Mucosa of descending colon (tissue), 3 donors: ENCODE measurements around the gene PURA. TPM values are rescaled to one million over a fixed set of nuclear protein-coding genes. Genes with fewer than 3 reads are reported as not detected.

Experiments
- ATAC-seq: fragments of 200-7000 bp; cut with Tn5 transposase; one replicate; pipeline ENCODE4 v1.9.1; 2020; ENCODE audit warnings: mild to moderate bottlenecking, moderate library complexity
- DNase-seq, 3 donors: peaks; one replicate each; pipeline ENCODE4 v3.0.0-alpha.2; 2020
- H3K36me3 ChIP-seq: fragments of 200-600 bp; one replicate; pipeline ENCODE4 v1.8.0; 2021; ENCODE audit warnings: low read depth, mild to moderate bottlenecking
- H3K4me1 ChIP-seq: fragments of 200-600 bp; one replicate; pipeline ENCODE4 v1.8.0; 2021; ENCODE audit warnings: low read depth, mild to moderate bottlenecking
- H3K4me3 ChIP-seq: fragments of 200-600 bp; one replicate; pipeline ENCODE4 v1.8.0; 2021; ENCODE audit warnings: mild to moderate bottlenecking
- H3K9me3 ChIP-seq: fragments of 200-600 bp; one replicate; pipeline ENCODE4 v1.8.0; 2021; ENCODE audit warnings: mild to moderate bottlenecking
- intact Hi-C, 2 donors: fragments of 100-400 bp; cut with DNase I in 1 of 2; cut with micrococcal nuclease in 1 of 2; formaldehyde crosslinking; loops; one replicate each; pipeline versions ENCODE4 v1.11.0 to v1.11.1; 2022; cut with DNase I, micrococcal nuclease
- total RNA-seq, 3 donors: library from RNA; stranded (reverse); fragmentation: NEBNext Ultra II Directional in 2 of 3; extraction: Animal tissue kit (Norgen Biotek cat#: 25700) in 2 of 3; gene quantifications; one replicate each; pipeline versions ENCODE4 v1.2.1 to v1.2.4, GENCODE V29; 2021 to 2023
- TF ChIP-seq, protein P1 (sequence below): fragments of 200-600 bp; IDR thresholded peaks from one replicate; pipeline ENCODE4 v1.8.0; 2022; ENCODE audit warnings: antibody characterized with exemption, mild to moderate bottlenecking
- donor health status: DM: no; HTN: no; CAD: no; lungs with moderate emphysema.
- donor health status: DM: no; HTN: no; CAD: no.
- donor health status: DM: no; HTN: yes; CAD: no.

The PURA gene
- total RNA-seq, 3 donors from 2014 or later: 17.3 to 49.4 (median 18.4) TPM

DNA sequence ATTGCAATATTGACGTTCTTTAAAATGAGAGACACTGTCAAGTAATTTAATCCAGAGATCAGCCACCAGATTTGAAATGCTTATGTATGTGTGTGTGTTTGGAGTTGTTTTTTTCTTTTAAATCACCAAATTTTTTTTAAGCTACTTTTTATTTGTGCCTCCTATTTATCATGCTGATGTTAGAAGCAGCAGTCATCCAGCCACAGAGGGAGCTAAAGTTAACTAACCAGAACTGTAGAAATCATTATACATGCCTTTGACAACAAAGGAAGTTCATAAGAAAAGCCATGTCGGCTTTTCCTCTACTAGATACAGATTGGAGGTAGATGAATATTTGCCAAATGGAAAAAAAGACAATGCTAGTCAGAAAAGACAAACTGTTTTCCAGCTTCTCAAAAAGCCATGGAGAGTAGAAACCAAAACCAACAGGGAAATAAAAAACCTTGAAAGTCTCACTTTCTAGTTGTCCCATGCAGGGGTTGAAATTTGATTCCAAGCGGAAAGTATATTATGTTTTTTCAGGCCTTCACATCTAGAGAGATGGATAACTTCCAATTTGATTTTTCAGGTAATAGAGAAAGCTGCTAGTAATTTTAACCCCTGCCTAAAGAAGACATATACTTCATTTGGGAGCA, 4.5 kb downstream of the PURA start:
- TF ChIP-seq, protein P1, sequence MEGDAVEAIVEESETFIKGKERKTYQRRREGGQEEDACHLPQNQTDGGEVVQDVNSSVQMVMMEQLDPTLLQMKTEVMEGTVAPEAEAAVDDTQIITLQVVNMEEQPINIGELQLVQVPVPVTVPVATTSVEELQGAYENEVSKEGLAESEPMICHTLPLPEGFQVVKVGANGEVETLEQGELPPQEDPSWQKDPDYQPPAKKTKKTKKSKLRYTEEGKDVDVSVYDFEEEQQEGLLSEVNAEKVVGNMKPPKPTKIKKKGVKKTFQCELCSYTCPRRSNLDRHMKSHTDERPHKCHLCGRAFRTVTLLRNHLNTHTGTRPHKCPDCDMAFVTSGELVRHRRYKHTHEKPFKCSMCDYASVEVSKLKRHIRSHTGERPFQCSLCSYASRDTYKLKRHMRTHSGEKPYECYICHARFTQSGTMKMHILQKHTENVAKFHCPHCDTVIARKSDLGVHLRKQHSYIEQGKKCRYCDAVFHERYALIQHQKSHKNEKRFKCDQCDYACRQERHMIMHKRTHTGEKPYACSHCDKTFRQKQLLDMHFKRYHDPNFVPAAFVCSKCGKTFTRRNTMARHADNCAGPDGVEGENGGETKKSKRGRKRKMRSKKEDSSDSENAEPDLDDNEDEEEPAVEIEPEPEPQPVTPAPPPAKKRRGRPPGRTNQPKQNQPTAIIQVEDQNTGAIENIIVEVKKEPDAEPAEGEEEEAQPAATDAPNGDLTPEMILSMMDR: no peak
- intact Hi-C loops: no loop called here
- DNase-seq (no peak), ATAC-seq (no peak)
- no peak overlapping the region for H3K4me3 ChIP-seq
- no peaks in the 10 kb centered on the region for H3K36me3 ChIP-seq
- H3K4me1 ChIP-seq: peaks cover 14% of the 10 kb centered on the region
- no peaks in the 10 kb centered on the region for H3K9me3 ChIP-seq

DNA sequence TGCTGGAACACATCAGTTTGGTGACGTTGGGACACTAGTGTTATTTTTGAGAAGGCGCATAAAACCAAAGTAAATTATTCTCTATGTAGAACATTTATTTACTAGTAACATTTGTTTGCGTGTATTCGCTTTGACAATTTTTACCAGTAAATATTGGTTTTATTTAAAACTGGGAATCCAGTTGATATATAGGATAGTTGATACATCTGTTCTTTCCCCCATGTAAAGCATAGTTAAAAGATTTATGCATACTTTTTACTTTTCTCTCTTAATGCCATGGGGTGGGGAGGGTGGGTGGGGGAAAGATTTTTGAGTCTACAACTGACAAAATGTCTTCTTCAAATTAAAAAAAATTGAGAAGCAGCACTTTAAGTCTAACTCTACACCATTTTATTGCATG, 11.7 kb downstream of the PURA start, which contains the start of gene IGIP:
IGIP (plus strand) TSS at position 301 of the 400 bp plus-strand sequence. CDS start 2,540 bp downstream, outside the sequence.
- no peak for DNase-seq
- TF ChIP-seq, protein P1: no peak
- intact Hi-C loops: no loop called here
- no peak within 1 kb of the TSS for H3K4me3 ChIP-seq
- no peak for ATAC-seq
- H3K9me3 ChIP-seq: no peaks in the 10 kb centered on the region
- H3K4me1 ChIP-seq: no peaks in the 10 kb centered on the region
- H3K36me3 ChIP-seq: no peaks in the 10 kb centered on the region

DNA sequence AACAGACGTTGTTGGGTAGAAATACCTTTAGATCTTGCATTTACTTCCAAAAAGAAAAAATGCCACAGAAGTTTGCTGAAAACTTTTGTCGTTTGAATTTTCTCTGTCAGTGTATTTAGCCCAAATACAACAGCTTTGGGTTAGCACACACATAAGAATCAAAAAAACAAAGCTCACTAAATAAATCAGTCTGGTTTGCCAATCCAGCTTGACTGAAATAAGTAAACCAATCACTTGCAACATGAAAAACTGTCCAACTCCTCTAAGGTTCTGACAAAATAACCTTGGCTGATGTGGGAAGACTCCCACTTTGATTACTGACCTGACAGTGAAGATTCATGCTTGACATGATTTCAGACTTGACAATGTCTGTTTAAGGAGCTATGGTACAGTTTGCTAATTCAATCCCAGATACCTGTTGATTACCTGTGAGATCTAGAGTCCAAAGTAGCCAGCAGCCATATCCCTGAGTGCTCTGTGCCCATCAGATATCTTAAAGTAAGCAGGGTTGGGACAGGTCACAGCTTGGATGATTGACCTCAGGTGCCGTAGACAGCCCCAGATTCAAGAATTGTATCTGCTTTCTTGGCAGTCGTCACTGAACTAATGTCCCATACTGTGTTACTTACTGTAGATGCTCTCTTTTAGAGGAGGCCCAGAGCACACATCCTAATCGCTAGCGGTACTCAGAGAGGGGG, 12.6 kb downstream of the PURA start:
- TF ChIP-seq, protein P1: no peak
- ATAC-seq: no peak

DNA sequence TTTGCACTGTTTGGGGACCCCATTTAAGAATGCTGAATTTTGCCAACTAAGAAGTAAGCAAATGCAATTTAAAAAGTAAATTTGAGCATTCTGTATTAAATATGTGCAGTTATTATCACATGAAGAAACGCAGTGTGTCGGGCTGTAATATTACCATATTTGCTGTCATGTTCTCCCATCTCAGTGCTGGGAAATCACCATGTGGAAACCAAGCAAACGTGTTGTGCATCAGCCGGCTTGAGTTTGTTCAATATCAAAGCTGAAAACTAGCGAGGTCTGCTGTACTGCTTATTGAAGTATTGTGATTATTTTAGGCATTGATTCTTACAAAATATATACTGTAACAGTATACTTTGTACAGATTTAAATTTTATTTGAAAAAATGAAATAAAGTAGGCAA, 14.5 kb downstream of the PURA start:
- H3K4me3 ChIP-seq: no peak overlapping the region
- no peaks in the 10 kb centered on the region for H3K36me3 ChIP-seq
- no peak for DNase-seq
- no peaks in the 10 kb centered on the region for H3K9me3 ChIP-seq
- TF ChIP-seq, protein P1: no peak
- ATAC-seq: no peak
- intact Hi-C loops: no loop called here
- no peaks in the 10 kb centered on the region for H3K4me1 ChIP-seq

More for the DNA sequence above, 12.6 kb downstream of the PURA start:
- H3K4me1 ChIP-seq: no peaks in the 10 kb centered on the region
- intact Hi-C loops: no loop called here
- H3K36me3 ChIP-seq: no peaks in the 10 kb centered on the region
- H3K4me3 ChIP-seq: no peak overlapping the region
- H3K9me3 ChIP-seq: no peaks in the 10 kb centered on the region
- DNase-seq: no peak

DNA sequence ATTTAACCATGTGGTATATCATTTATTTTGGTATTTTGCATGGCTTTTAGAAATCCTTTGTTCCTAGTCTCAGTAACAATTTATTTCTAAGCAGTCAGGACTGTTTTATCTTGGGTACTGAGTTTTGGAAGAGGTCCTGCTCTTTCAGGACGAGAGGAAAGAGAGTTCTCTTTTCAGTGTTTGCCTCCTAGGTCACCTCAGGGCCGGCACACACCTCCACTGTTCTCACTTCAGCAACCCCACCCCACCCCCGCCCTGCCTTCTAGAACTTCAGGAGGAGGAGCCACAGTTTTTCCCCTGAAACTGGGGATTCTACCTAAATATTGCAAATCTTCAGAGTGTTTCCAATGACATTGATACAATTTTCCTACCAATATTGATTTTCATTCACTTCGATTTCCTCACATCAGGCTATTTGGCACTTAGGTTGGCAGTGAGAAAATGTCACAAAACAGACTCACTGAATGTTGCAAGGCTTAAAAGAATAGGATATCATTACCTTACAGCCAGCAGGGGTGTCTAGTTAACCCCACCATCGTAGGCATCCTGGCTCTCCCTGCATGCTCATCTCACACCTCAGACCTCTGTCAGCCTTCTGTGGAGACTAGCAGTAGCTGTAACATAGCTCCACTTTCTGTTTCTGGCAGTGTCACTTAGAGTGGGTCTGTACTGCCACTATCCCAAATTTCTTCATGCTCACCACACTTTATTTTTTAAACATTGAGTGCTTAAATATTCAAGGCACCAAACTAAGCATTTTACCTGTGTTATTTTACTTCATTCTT, 17.2 kb downstream of the PURA start:
- H3K4me3 ChIP-seq: no peak overlapping the region
- H3K4me1 ChIP-seq: no peaks in the 10 kb centered on the region
- H3K9me3 ChIP-seq: no peaks in the 10 kb centered on the region
- ATAC-seq (no peak), DNase-seq (no peak)
- intact Hi-C loops: no loop called here
- H3K36me3 ChIP-seq: no peaks in the 10 kb centered on the region
- TF ChIP-seq, protein P1: no peak
